HepG2 (cell line): Measurements from ENCODE around the gene RNF123. TPM values are rescaled to one million over a fixed set of nuclear protein-coding genes. Genes with fewer than 3 reads are reported as not detected.

ENCODE experiments used
- AKNA ChIP-seq: sonication (generic); formaldehyde crosslinking; IDR thresholded peaks from 2 replicates; pipeline ENCODE4 v1.4.0; 2020; ENCODE audit warnings: missing genetic modification reagents, borderline replicate concordance
- ARNT2 ChIP-seq: sonication (generic); formaldehyde crosslinking; IDR thresholded peaks from 2 replicates; pipeline ENCODE4 v1.8.0; 2022; ENCODE audit warnings: mild to moderate bottlenecking, low read depth, missing genetic modification reagents, moderate library complexity
- ELF4 ChIP-seq: sonication (generic); formaldehyde crosslinking; IDR thresholded peaks from 2 replicates; pipeline ENCODE4 v1.5.0; 2020; ENCODE audit warnings: missing genetic modification reagents, mild to moderate bottlenecking, moderate library complexity, borderline replicate concordance
- GTF3A ChIP-seq: sonication (generic); formaldehyde crosslinking; conservative IDR thresholded peaks from 2 replicates; pipeline ENCODE4 v1.4.0; 2020; ENCODE audit warnings: mild to moderate bottlenecking, missing genetic modification reagents
- HDAC2 ChIP-seq: sonication (generic); formaldehyde crosslinking; IDR thresholded peaks from 2 replicates; pipeline ENCODE4 v1.4.0; 2020; ENCODE audit warnings: missing genetic modification reagents
- HIC2 ChIP-seq: sonication (generic); formaldehyde crosslinking; IDR thresholded peaks from 2 replicates; pipeline ENCODE4 v1.9.0; 2022; ENCODE audit warnings: low read depth, missing genetic modification reagents
- HNRNPLL ChIP-seq: fragments of 200-400 bp; formaldehyde crosslinking; IDR thresholded peaks from 2 replicates; pipeline ENCODE4 v1.6.1; 2017; ENCODE audit warnings: mild to moderate bottlenecking, low read depth, low read length; ENCODE audit not compliant: poor library complexity, severe bottlenecking
- KLF9 ChIP-seq: IDR thresholded peaks from 2 replicates; pipeline ENCODE4 v1.6.1; 2016; ENCODE audit warnings: low read depth
- NCOA2 ChIP-seq: sonication (generic); formaldehyde crosslinking; IDR thresholded peaks from 2 replicates; pipeline ENCODE4 v1.8.0; 2022; ENCODE audit warnings: inconsistent platforms
- NFKB2 ChIP-seq: sonication (generic); formaldehyde crosslinking; IDR thresholded peaks from 2 replicates; pipeline ENCODE4 v1.4.0; 2020; ENCODE audit warnings: missing genetic modification reagents, borderline replicate concordance
- SMARCE1 ChIP-seq: fragments of 450-650 bp; IDR thresholded peaks from 2 replicates; pipeline ENCODE4 v1.6.1; 2017; ENCODE audit warnings: borderline replicate concordance
- TCF7L2 ChIP-seq: IDR thresholded peaks from 2 replicates; pipeline ENCODE4 v1.6.1; 2011; ENCODE audit warnings: mild to moderate bottlenecking, low read depth, low read length, moderate library complexity
- THAP11 ChIP-seq: IDR thresholded peaks from 2 replicates; pipeline ENCODE4 v1.6.1; 2016; ENCODE audit warnings: missing biosample characterization, missing genetic modification reagents
- ZFP36L1 ChIP-seq: sonication (generic); formaldehyde crosslinking; IDR thresholded peaks from 2 replicates; pipeline ENCODE4 v1.8.0; 2022; ENCODE audit warnings: mild to moderate bottlenecking, missing genetic modification reagents, moderate library complexity
- ZNF10 ChIP-seq: sonication (generic); formaldehyde crosslinking; IDR thresholded peaks from 2 replicates; pipeline ENCODE4 v1.4.0; 2020; ENCODE audit warnings: mild to moderate bottlenecking, low read depth, missing genetic modification reagents, borderline replicate concordance
- ZNF138 ChIP-seq: sonication (generic); formaldehyde crosslinking; IDR thresholded peaks from 2 replicates; pipeline ENCODE4 v1.5.0; 2020; ENCODE audit warnings: mild to moderate bottlenecking, low read depth, missing genetic modification reagents
- ZNF264 ChIP-seq: sonication (generic); formaldehyde crosslinking; IDR thresholded peaks from 2 replicates; pipeline ENCODE4 v1.4.0; 2020; ENCODE audit warnings: missing genetic modification reagents
- ZNF468 ChIP-seq: sonication (generic); formaldehyde crosslinking; IDR thresholded peaks from 2 replicates; pipeline ENCODE4 v1.8.0; 2022; ENCODE audit warnings: mild to moderate bottlenecking, moderate library complexity, missing genetic modification reagents
- ZNF646 ChIP-seq: sonication (generic); formaldehyde crosslinking; IDR thresholded peaks from 2 replicates; pipeline ENCODE4 v1.9.0; 2021; ENCODE audit warnings: mild to moderate bottlenecking, missing genetic modification reagents
- polyA plus RNA-seq, 8 experiments: library from polyadenylated mRNA; depleted of rRNA in 3 of 8; stranded (reverse) in 7 of 8; unstranded in 1 of 8; fragments of >200 nt; fragmentation: Illumina TruSeq in 4 of 8; extraction: Trizol in 4 of 8; gene quantifications; 2 replicates each; pipeline versions ENCODE4 v1.2.1 to v1.2.3, GENCODE V29; 2011 to 2016; ENCODE audit warnings: low read depth in 4 of 8, missing spikeins in 1 of 8, mixed read lengths in 1 of 8; ENCODE audit not compliant: insufficient read depth in 1 of 8
- total RNA-seq, 5 experiments: library from RNA; depleted of rRNA; stranded (reverse); fragments of >200 nt; fragmentation: Illumina TruSeq; extraction: Trizol; gene quantifications; 2 replicates each; pipeline ENCODE4 v1.2.3, GENCODE V29; 2016; ENCODE audit warnings: low read depth in 1 of 5

RNF123 gene
- total and polyA plus RNA-seq, 2 of the 13 experiments (the other 11 are each of a cell fraction or from before 2014, with no cell fraction given): 29.9 to 82.2 TPM

- no peak for TF ChIP-seq AKNA (CRISPR knock-in tag)
- no peak for TF ChIP-seq TCF7L2
- TF ChIP-seq HNRNPLL: no peak
- peak; percentile 79 for TF ChIP-seq NCOA2 (CRISPR knock-in tag)
- TF ChIP-seq SMARCE1: no peak
- TF ChIP-seq HDAC2: peak; percentile 86
- TF ChIP-seq ZNF138 (CRISPR knock-in tag): no peak
- peak; percentile 50; the same call in 1 of the 2 replicates for TF ChIP-seq NFKB2 (CRISPR knock-in tag)
- no peak for TF ChIP-seq KLF9
- no peak for TF ChIP-seq ARNT2 (CRISPR knock-in tag)
- no peak for TF ChIP-seq GTF3A (CRISPR knock-in tag)
- no peak for TF ChIP-seq ZNF468
- no peak for TF ChIP-seq ZFP36L1 (CRISPR knock-in tag)
- no peak for TF ChIP-seq ELF4 (CRISPR knock-in tag)
- TF ChIP-seq HIC2 (CRISPR knock-in tag): peak; percentile 84
- peak; percentile 53; the same call in 1 of the 2 replicates for TF ChIP-seq THAP11 (CRISPR knock-in tag)
- TF ChIP-seq ZNF646 (CRISPR knock-in tag): no peak
- TF ChIP-seq ZNF10 (CRISPR knock-in tag): no peak
- TF ChIP-seq ZNF264: no peak
Measured at GRCh38 chr3:49668414-49668797, 21.0 kb upstream of the RNF123 start (continued).
